GM18520 (cell line): Measurements from ENCODE around the gene CACNA2D3.
"Not testable (repeated sequence)": the region's sequence is repeated elsewhere in the genome, so short reads cannot be mapped to it uniquely, and the experiment has no call there.

Source experiments
- ATAC-seq: cut with Tn5 transposase; IDR thresholded peaks from one replicate; pipeline ENCODE4 v1.9.1; 2021; ENCODE audit not compliant: unreplicated experiment

Gene CACNA2D3

GRCh38 chr3:54968546-54969172, 846.3 kb downstream of the CACNA2D3 start:
- ATAC-seq: no peak

GRCh38 chr3:54969652-54970051, 847.3 kb downstream of the CACNA2D3 start:
- ATAC-seq: no peak

- no peak for ATAC-seq
These were observed 848.5 kb downstream of the CACNA2D3 start for GRCh38 chr3:54970895-54971294.

GRCh38 chr3:54977439-54977838, 855.1 kb downstream of the CACNA2D3 start:
- no peak for ATAC-seq

GRCh38 chr3:54977946-54978345, 855.6 kb downstream of the CACNA2D3 start:
- not testable (repeated sequence) for ATAC-seq

- ATAC-seq: no peak
These were observed 860.5 kb downstream of the CACNA2D3 start for GRCh38 chr3:54982807-54983206.

- ATAC-seq: no peak
These were observed 861.1 kb downstream of the CACNA2D3 start for GRCh38 chr3:54983266-54984099.

GRCh38 chr3:54985856-54986255, 863.5 kb downstream of the CACNA2D3 start:
- ATAC-seq: no peak

- no peak for ATAC-seq
These were observed 863.9 kb downstream of the CACNA2D3 start for GRCh38 chr3:54986294-54986693.

- ATAC-seq: no peak
These were observed 865.4 kb downstream of the CACNA2D3 start for GRCh38 chr3:54987719-54988118.

GRCh38 chr3:54988302-54988837, 866.0 kb downstream of the CACNA2D3 start:
- ATAC-seq: no peak

- no peak for ATAC-seq
These were observed 866.7 kb downstream of the CACNA2D3 start for GRCh38 chr3:54988838-54989630.

GRCh38 chr3:54994111-54994513, 871.8 kb downstream of the CACNA2D3 start:
- ATAC-seq: no peak

- ATAC-seq: no peak
These were observed 876.8 kb downstream of the CACNA2D3 start for GRCh38 chr3:54999159-54999558.

- no peak for ATAC-seq
These were observed 877.5 kb downstream of the CACNA2D3 start for GRCh38 chr3:54999811-55000210.

GRCh38 chr3:55000546-55000945, 878.2 kb downstream of the CACNA2D3 start:
- no peak for ATAC-seq

- no peak for ATAC-seq
These were observed 878.6 kb downstream of the CACNA2D3 start for GRCh38 chr3:55000953-55001352.

- ATAC-seq: no peak
These were observed 880.1 kb downstream of the CACNA2D3 start for GRCh38 chr3:55002416-55002930.

- ATAC-seq: no peak
These were observed 883.9 kb downstream of the CACNA2D3 start for GRCh38 chr3:55006244-55006676.

- ATAC-seq: no peak
These were observed 885.6 kb downstream of the CACNA2D3 start for GRCh38 chr3:55007971-55008370.

- no peak for ATAC-seq
These were observed 887.0 kb downstream of the CACNA2D3 start for GRCh38 chr3:55009372-55009771.
